ENCODE measurements around the gene CAPN14. TPM values are rescaled to one million over a fixed set of nuclear protein-coding genes. Genes with fewer than 3 reads are reported as not detected.

CAPN14 gene
- total RNA-seq, 2 experiments from 2014 or later = 0.20 to 0.30 TPM

DNA sequence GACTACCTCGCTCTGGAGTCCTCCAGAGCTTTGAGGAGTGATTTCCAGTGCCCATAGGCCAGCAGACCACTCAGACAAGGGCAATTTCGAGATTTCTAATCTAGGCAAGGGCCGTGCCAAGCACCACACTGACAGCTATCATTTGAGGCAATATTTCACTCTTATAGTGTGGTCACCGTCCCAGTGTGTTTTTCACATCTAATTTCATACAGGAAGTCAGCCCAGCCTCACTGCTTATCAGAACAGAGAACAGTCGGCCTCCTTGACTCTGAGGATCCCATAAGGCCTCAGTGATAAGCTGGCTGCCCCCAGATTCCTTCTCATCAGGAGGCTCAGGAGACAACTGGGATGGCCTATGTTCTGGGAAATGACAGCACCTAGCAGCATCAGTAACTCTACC, 581 bp downstream of the CAPN14 start:
- no peak for DNase-seq
- Histone ChIP-seq H3K27ac (ENCODE audit: low read depth in 1 of 2, low read length in 2 of 2) (no peak overlapping the region), H3K36me3 (ENCODE audit: insufficient read depth, low read length) (no peaks in the 10 kb centered on the region), H3K4me1 (ENCODE audit: insufficient read depth, low read length) (peaks cover 3% of the 10 kb centered on the region), H3K9me3 (ENCODE audit: control insufficient read depth in 1 of 2, insufficient read depth in 1 of 2, low read length in 2 of 2) (no peaks in the 10 kb centered on the region), H3K27me3 (ENCODE audit: control insufficient read depth in 1 of 2, insufficient read depth in 2 of 2, low read length in 2 of 2) (no peaks in the 10 kb centered on the region), H3K4me3 (ENCODE audit: low read length) (no peak overlapping the region)
- H3K36me3 Mint-ChIP-seq (ENCODE audit: low read depth) = no peaks in the 10 kb centered on the region
- CTCF ChIA-PET = no interaction called here
- TF ChIP-seq, protein P1, sequence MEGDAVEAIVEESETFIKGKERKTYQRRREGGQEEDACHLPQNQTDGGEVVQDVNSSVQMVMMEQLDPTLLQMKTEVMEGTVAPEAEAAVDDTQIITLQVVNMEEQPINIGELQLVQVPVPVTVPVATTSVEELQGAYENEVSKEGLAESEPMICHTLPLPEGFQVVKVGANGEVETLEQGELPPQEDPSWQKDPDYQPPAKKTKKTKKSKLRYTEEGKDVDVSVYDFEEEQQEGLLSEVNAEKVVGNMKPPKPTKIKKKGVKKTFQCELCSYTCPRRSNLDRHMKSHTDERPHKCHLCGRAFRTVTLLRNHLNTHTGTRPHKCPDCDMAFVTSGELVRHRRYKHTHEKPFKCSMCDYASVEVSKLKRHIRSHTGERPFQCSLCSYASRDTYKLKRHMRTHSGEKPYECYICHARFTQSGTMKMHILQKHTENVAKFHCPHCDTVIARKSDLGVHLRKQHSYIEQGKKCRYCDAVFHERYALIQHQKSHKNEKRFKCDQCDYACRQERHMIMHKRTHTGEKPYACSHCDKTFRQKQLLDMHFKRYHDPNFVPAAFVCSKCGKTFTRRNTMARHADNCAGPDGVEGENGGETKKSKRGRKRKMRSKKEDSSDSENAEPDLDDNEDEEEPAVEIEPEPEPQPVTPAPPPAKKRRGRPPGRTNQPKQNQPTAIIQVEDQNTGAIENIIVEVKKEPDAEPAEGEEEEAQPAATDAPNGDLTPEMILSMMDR (IDR thresholded peaks at IDR 0.05) = no peak
- POLR2A ChIA-PET = no interaction called here
- no peak for ATAC-seq (ENCODE audit: poor library complexity)
- peaks cover 4% of the 10 kb centered on the region for H3K27me3 Mint-ChIP-seq
- H3K9me3 Mint-ChIP-seq = no peaks in the 10 kb centered on the region
- H3K27ac Mint-ChIP-seq = no peak overlapping the region
- H3K4me1 Mint-ChIP-seq (ENCODE audit: low read depth) = peaks cover 8% of the 10 kb centered on the region
- H3K4me3 Mint-ChIP-seq = no peak overlapping the region
- intact Hi-C loops (cut with DNase I, micrococcal nuclease) = no loop called here

DNA sequence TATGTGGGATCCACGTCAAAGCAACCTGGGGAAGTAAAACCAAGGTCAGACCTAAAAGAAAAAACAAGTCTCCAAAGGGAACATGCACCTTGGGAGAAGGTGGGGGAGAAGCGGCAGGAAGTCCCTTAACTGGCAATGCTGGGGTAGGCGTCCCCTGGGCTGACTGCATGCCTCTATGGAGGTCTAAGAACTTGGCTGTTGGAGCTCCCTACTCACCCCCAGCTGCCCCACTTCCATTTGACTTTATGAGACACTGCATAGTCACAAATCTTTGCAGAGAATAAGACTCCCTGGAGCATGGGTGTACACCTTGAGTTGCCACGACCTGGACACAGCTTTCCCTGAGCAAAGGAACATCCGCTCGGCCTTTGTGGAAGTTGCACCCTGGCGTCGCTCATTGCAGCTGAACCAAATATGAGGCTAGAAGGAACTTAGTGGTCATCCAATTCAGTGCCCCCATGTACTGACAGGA, 2.8 kb downstream of the CAPN14 start:
- no peaks in the 10 kb centered on the region for H3K9me3 ChIP-seq (ENCODE audit: control insufficient read depth in 1 of 2, insufficient read depth in 1 of 2, low read length in 2 of 2)
- H3K27me3 Mint-ChIP-seq = no peaks in the 10 kb centered on the region
- H3K27ac ChIP-seq (ENCODE audit: low read depth in 1 of 2, low read length in 2 of 2) = no peak overlapping the region
- H3K4me1 ChIP-seq (ENCODE audit: insufficient read depth, low read length) = peaks cover 3% of the 10 kb centered on the region
- ATAC-seq (ENCODE audit: poor library complexity) (no peak), DNase-seq (no peak)
- no peaks in the 10 kb centered on the region for H3K36me3 Mint-ChIP-seq (ENCODE audit: low read depth)
- ChIA-PET CTCF (no interaction called here), POLR2A (no interaction called here)
- H3K36me3 ChIP-seq (ENCODE audit: insufficient read depth, low read length) = no peaks in the 10 kb centered on the region
- no peaks in the 10 kb centered on the region for H3K9me3 Mint-ChIP-seq
- no peak overlapping the region for H3K4me3 Mint-ChIP-seq
- peaks cover 8% of the 10 kb centered on the region for H3K4me1 Mint-ChIP-seq (ENCODE audit: low read depth)
- H3K4me3 ChIP-seq (ENCODE audit: low read length) = no peak overlapping the region
- no peaks in the 10 kb centered on the region for H3K27me3 ChIP-seq (ENCODE audit: control insufficient read depth in 1 of 2, insufficient read depth in 2 of 2, low read length in 2 of 2)
- TF ChIP-seq, protein P1 (IDR thresholded peaks at IDR 0.05) = no peak
- no peak overlapping the region for H3K27ac Mint-ChIP-seq
- intact Hi-C loops (cut with DNase I, micrococcal nuclease) = no loop called here

DNA sequence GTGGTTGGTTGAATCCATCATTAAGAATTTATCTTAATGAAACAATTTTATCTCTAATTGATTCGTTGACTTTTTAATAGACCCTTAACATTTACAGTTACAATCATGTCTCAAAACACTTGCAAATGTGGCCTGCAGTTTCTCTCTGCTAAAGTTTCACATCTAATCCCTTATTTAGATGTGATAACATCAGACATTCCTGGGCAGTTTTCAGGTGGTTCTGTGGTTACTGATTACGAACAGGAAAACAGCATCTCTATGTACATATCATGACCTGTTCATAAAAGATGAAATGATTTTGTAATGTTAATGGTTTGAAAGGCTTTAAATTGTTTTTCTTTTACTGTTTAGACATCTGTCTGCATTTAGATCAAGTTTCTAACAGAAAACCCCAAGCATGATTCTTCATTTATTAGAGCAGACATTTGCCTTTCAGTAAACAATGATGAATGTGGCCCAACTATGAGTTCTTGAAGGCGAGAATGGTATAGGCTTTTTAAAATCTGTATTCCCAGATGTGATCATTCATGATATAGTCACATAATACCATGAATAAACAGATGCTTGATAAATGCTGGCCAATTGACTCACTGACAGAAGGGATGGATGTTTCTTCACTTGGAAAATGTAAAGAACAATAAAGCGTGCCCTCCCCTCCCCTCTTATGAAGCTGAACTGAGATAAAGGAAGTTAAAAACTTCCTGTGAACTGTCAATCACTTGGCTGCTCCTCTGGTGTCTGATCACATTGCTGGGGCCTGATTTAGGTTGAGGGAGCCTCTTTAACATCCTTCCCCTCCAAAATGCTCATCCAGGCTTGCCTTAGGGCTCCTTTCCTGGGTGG, 3.5 kb downstream of the CAPN14 start:
- H3K27ac Mint-ChIP-seq = no peak overlapping the region
- H3K27me3 Mint-ChIP-seq = no peaks in the 10 kb centered on the region
- Histone ChIP-seq H3K4me3 (ENCODE audit: low read length) (no peak overlapping the region), H3K36me3 (ENCODE audit: insufficient read depth, low read length) (no peaks in the 10 kb centered on the region), H3K9me3 (ENCODE audit: control insufficient read depth in 1 of 2, insufficient read depth in 1 of 2, low read length in 2 of 2) (no peaks in the 10 kb centered on the region), H3K27ac (ENCODE audit: low read depth in 1 of 2, low read length in 2 of 2) (no peak overlapping the region), H3K27me3 (ENCODE audit: control insufficient read depth in 1 of 2, insufficient read depth in 2 of 2, low read length in 2 of 2) (no peaks in the 10 kb centered on the region), H3K4me1 (ENCODE audit: insufficient read depth, low read length) (peaks cover 3% of the 10 kb centered on the region)
- ChIA-PET CTCF (no interaction called here), POLR2A (no interaction called here)
- ATAC-seq (ENCODE audit: poor library complexity) = no peak
- no peaks in the 10 kb centered on the region for H3K9me3 Mint-ChIP-seq
- H3K36me3 Mint-ChIP-seq (ENCODE audit: low read depth) = no peaks in the 10 kb centered on the region
- DNase-seq = no peak
- H3K4me1 Mint-ChIP-seq (ENCODE audit: low read depth) = peaks cover 8% of the 10 kb centered on the region
- TF ChIP-seq, protein P1 (IDR thresholded peaks at IDR 0.05) = no peak
- intact Hi-C loops (cut with DNase I, micrococcal nuclease) = no loop called here
- H3K4me3 Mint-ChIP-seq = no peak overlapping the region
